Measurements from ENCODE around the gene SGSM1. TPM values are rescaled to one million over a fixed set of nuclear protein-coding genes. Genes with fewer than 3 reads are reported as not detected.
"Not testable (repeated sequence)": the region's sequence is repeated elsewhere in the genome, so short reads cannot be mapped to it uniquely, and the experiment has no call there.

Gene SGSM1
- total RNA-seq, 4 donors from 2014 or later: 0.07 to 0.44 (median 0.41) TPM; not detected in 1

DNA sequence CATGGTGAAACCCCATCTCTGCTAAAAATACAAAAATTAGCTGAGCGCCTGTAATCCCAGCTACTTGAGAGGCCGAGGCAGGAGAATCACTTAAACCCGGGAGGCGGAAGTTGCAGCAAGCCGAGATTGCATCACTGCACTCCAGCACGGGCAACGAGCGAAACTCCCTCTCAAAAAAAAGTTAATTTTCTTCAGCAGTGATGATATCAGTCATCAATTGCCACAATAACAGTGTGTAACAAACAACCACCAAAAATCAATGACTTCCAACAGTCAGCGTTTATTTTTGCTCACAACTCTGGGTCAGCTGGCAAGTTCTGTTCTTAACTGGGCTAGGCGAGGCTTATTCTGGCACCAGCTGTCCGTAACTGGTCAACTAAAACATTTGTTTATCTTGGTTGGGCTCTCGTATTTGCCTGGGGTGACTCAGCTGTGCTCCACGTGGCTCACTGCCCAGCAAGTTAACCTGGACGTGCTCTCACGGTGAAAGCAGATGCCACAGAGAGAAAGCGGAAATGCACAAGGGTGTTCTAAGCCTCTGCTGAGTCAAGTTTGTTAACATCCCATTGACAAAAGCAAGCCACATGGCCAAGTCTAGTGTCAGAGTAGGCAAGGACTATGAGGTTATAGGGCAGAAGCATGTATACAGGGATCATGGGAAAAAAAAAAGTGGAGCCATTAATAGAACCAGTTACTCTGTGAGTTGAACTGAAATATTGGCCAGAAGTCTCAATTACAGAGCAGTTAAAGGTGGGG, 88.4 kb downstream of the SGSM1 start:
- TF ChIP-seq POLR2A (IDR thresholded peaks at IDR 0.05): no peak
- TF ChIP-seq, protein P1, sequence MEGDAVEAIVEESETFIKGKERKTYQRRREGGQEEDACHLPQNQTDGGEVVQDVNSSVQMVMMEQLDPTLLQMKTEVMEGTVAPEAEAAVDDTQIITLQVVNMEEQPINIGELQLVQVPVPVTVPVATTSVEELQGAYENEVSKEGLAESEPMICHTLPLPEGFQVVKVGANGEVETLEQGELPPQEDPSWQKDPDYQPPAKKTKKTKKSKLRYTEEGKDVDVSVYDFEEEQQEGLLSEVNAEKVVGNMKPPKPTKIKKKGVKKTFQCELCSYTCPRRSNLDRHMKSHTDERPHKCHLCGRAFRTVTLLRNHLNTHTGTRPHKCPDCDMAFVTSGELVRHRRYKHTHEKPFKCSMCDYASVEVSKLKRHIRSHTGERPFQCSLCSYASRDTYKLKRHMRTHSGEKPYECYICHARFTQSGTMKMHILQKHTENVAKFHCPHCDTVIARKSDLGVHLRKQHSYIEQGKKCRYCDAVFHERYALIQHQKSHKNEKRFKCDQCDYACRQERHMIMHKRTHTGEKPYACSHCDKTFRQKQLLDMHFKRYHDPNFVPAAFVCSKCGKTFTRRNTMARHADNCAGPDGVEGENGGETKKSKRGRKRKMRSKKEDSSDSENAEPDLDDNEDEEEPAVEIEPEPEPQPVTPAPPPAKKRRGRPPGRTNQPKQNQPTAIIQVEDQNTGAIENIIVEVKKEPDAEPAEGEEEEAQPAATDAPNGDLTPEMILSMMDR (IDR thresholded peaks at IDR 0.05 in 4 of 5, conservative IDR thresholded peaks at IDR 0.05 in 1 of 5): no peak
- peak overlapping the region in 3 of 4 donors; percentile 2 to 39 (median 20) for H3K4me3 ChIP-seq
- DNase-seq: peak; percentile 87 to 95
- H3K27ac ChIP-seq: peak overlapping the region; percentile 82 to 88 (median 84)
- ATAC-seq: peak; percentile 97 to 98
- no peaks in the 10 kb centered on the region for H3K27me3 ChIP-seq
- intact Hi-C loops (cut with DNase I; ENCODE audit: low total_unique reads) (loop anchor here (10.0 kb wide), 1 partner anchor 270 kb away; no protein-coding TSS in a partner anchor), in situ Hi-C loops (cut with MboI; ENCODE audit: low sequenced_read_pairs in 4 of 4) (no loop called here)
- no peaks in the 10 kb centered on the region for H3K9me3 ChIP-seq
- H3K36me3 ChIP-seq: no peaks in the 10 kb centered on the region
- peaks cover 13 to 17% of the 10 kb centered on the region in 2 donors for H3K4me1 ChIP-seq

DNA sequence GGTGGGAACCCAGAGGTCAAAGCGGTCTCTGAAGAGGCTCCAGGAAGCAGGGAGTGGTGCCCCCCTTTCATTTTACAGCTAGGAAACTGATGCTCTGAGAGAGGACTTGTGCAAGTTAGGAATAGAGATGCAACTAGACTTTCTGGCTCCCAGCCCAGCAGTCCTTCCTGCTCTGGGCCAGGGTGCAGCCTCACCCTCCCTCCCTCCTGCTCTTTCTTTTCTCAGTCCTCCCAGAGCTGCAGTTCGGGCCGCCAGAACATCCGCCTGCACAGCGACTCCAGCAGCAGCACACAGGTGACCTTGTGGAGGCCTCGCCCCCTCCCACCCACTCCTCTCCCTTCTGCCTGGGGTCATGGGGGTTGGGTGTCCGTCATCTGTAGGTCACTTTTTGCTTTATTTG, 89.0 kb downstream of the SGSM1 start:
- TF ChIP-seq POLR2A (IDR thresholded peaks at IDR 0.05): no peak
- DNase-seq (peak; percentile 57 to 83), ATAC-seq (peak; percentile 55 to 79)
- H3K4me3 ChIP-seq: peak overlapping the region in 1 of 4 donors; percentile 2
- in situ Hi-C loops (cut with MboI; ENCODE audit: low sequenced_read_pairs in 4 of 4) (no loop called here), intact Hi-C loops (cut with DNase I; ENCODE audit: low total_unique reads) (loop anchor here (10.0 kb wide), 1 partner anchor 270 kb away; no protein-coding TSS in a partner anchor)
- H3K36me3 ChIP-seq: no peaks in the 10 kb centered on the region
- H3K4me1 ChIP-seq: peaks cover 13 to 17% of the 10 kb centered on the region in 2 donors
- peak overlapping the region; percentile 82 to 88 (median 84) for H3K27ac ChIP-seq
- H3K9me3 ChIP-seq: no peaks in the 10 kb centered on the region
- H3K27me3 ChIP-seq: no peaks in the 10 kb centered on the region

- in situ Hi-C loops (cut with MboI; ENCODE audit: low sequenced_read_pairs in 4 of 4) (no loop called here), intact Hi-C loops (cut with DNase I; ENCODE audit: low total_unique reads) (no loop called here)
- H3K4me3 ChIP-seq: no peak overlapping the region
- ATAC-seq: no peak
- no peaks in the 10 kb centered on the region for H3K36me3 ChIP-seq
- no peak overlapping the region for H3K27ac ChIP-seq
- no peaks in the 10 kb centered on the region for H3K4me1 ChIP-seq
- no peak for DNase-seq
- no peak for TF ChIP-seq POLR2A (IDR thresholded peaks at IDR 0.05)
- TF ChIP-seq, protein P1 (IDR thresholded peaks at IDR 0.05 in 4 of 5, conservative IDR thresholded peaks at IDR 0.05 in 1 of 5): no peak
- no peaks in the 10 kb centered on the region for H3K9me3 ChIP-seq
- no peaks in the 10 kb centered on the region for H3K27me3 ChIP-seq
These were observed 95.4 kb downstream of the SGSM1 start for GRCh38 chr22:24901448-24901847.

DNA sequence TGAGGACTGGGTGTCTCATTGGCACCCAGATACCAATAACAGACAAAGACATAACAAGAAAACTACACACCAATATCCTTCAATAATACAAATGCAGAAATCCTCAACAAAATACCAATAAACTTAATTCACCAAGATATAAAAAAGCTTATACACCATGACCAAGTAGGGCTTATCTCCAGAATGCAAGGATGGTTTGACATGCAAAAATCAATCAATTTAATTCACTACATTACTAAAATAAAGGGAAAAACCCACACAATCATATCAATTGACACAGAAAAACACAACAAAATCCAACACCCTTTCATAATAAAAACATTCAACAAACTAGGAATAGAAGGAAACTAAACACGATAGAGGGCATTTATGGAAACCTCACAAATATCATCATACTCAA, 99.9 kb downstream of the SGSM1 start:
- H3K27me3 ChIP-seq: no peaks in the 10 kb centered on the region
- intact Hi-C loops (cut with DNase I; ENCODE audit: low total_unique reads): no loop called here
- DNase-seq (no peak), ATAC-seq (no peak)
- in situ Hi-C loops (cut with MboI; ENCODE audit: low sequenced_read_pairs in 4 of 4): no loop called here
- no peak overlapping the region for H3K4me3 ChIP-seq
- H3K36me3 ChIP-seq: no peaks in the 10 kb centered on the region
- H3K4me1 ChIP-seq: no peaks in the 10 kb centered on the region
- TF ChIP-seq, protein P1 (IDR thresholded peaks at IDR 0.05 in 4 of 5, conservative IDR thresholded peaks at IDR 0.05 in 1 of 5): no peak
- TF ChIP-seq POLR2A (IDR thresholded peaks at IDR 0.05): no peak
- H3K27ac ChIP-seq: no peak overlapping the region
- H3K9me3 ChIP-seq: no peaks in the 10 kb centered on the region

- H3K27me3 ChIP-seq; H3K9me3 ChIP-seq; intact Hi-C loops (cut with DNase I; ENCODE audit: low total_unique reads); ATAC-seq; DNase-seq; H3K4me1 ChIP-seq; in situ Hi-C loops (cut with MboI; ENCODE audit: low sequenced_read_pairs in 4 of 4); H3K4me3 ChIP-seq; H3K36me3 ChIP-seq; H3K27ac ChIP-seq: not testable (repeated sequence)
These were observed 101.1 kb downstream of the SGSM1 start for GRCh38 chr22:24907101-24907500.

Measured in gastrocnemius medialis (tissue), 4 donors.